GM12878 (cell line): ENCODE results near the gene LIMCH1. TPM values are rescaled to one million over a fixed set of nuclear protein-coding genes. Genes with fewer than 3 reads are reported as not detected.

Experiments
- ATAC-seq: fragments of 200-7000 bp; cut with Tn5 transposase; 3 replicates; pipeline ENCODE4 v1.9.1; 2020; ENCODE audit warnings: mild to moderate bottlenecking, moderate library complexity
- BruUV-seq: library from RNA; stranded (reverse); fragments of 400-500 nt; replicated peaks from 2 replicates; lab custom pipeline; 2021; lab: Mats Ljungman, UMichigan
- CTCF ChIA-PET: fragments of 300-600 bp; sonication (Branson Sonifier 250); formaldehyde crosslinking; extraction: SDS; loops from one replicate; lab custom pipeline; 2021; ENCODE audit warnings: inconsistent platforms; lab: Yijun Ruan, JAX
- POLR2A ChIA-PET: fragments of 350-600 bp; formaldehyde crosslinking; extraction: SDS; loops from one replicate; lab custom pipeline; 2021; ENCODE audit warnings: inconsistent platforms; lab: Charles Lee
- RAD21 ChIA-PET: fragments of 300-600 bp; sonication (Branson Sonifier 250); formaldehyde crosslinking; loops from one replicate; lab custom pipeline; 2023; ENCODE audit warnings: antibody characterized with exemption; ENCODE audit not compliant: unreplicated experiment; lab: Charles Lee
- SMC1A ChIA-PET: fragments of 300-600 bp; sonication (Branson Sonifier 250); formaldehyde crosslinking; loops from one replicate; lab custom pipeline; 2023; ENCODE audit not compliant: unreplicated experiment, uncharacterized antibody; lab: Charles Lee
- DNase-seq: peaks from one replicate; pipeline ENCODE4 v3.0.0-alpha.2; 2011; ENCODE audit warnings: low read depth, low spot score
- FAIRE-seq: peaks from 3 replicates; lab custom pipeline; 2011; peaks lifted over from hg19 to GRCh38; lab: Jason Lieb, UNC
- H2AFZ ChIP-seq: 2 replicates; pipeline ENCODE4 v1.6.0; 2011; ENCODE audit warnings: low read depth, low read length, control low read depth; ENCODE audit not compliant: control insufficient read depth
- H3K27ac ChIP-seq: 2 replicates; pipeline ENCODE4 v1.5.1; 2011; ENCODE audit warnings: control low read depth; ENCODE audit not compliant: control insufficient read depth, insufficient read depth
- H3K27me3 ChIP-seq, 2 experiments: replicated peaks in 1 of 2; 2 replicates each; pipeline versions ENCODE4 v1.6.0 to v1.6.1; 2011; ENCODE audit warnings: low read length in 1 of 2; ENCODE audit not compliant: control insufficient read depth in 2 of 2, insufficient read depth in 2 of 2
- H3K36me3 ChIP-seq, 2 experiments: 2 replicates each; pipeline ENCODE4 v1.5.1; 2011; ENCODE audit warnings: low read length in 1 of 2; ENCODE audit not compliant: control insufficient read depth in 2 of 2, insufficient read depth in 2 of 2
- H3K4me1 ChIP-seq: 2 replicates; pipeline ENCODE4 v1.6.1; 2011; ENCODE audit warnings: mild to moderate bottlenecking, low read length, moderate library complexity, mixed read lengths; ENCODE audit not compliant: control insufficient read depth, insufficient read depth
- H3K4me2 ChIP-seq: 2 replicates; pipeline ENCODE4 v1.6.0; 2011; ENCODE audit warnings: control low read depth; ENCODE audit not compliant: control insufficient read depth, insufficient read depth
- H3K4me3 ChIP-seq: fragments of 200-600 bp; sonication (generic); 2 replicates; pipeline ENCODE4 v1.5.1; 2016
- H3K79me2 ChIP-seq: 2 replicates; pipeline ENCODE4 v1.6.0; 2011; ENCODE audit warnings: low read length; ENCODE audit not compliant: control insufficient read depth, insufficient read depth
- H3K9ac ChIP-seq: 2 replicates; pipeline ENCODE4 v1.8.0; 2011; ENCODE audit warnings: low read length, control low read depth, mixed read lengths; ENCODE audit not compliant: control insufficient read depth, insufficient read depth
- H3K9me3 ChIP-seq: replicated peaks from 3 replicates; pipeline ENCODE4 v1.5.1; 2011; ENCODE audit warnings: mild to moderate bottlenecking, low read length; ENCODE audit not compliant: control insufficient read depth, insufficient read depth
- H4K20me1 ChIP-seq: 2 replicates; pipeline ENCODE4 v1.6.0; 2011; ENCODE audit not compliant: control insufficient read depth, insufficient read depth
- KAT2A ChIP-seq: conservative IDR thresholded peaks from 2 replicates; pipeline ENCODE4 v1.6.1; 2011; ENCODE audit warnings: low read depth, low read length; ENCODE audit not compliant: control insufficient read depth
- MLLT1 ChIP-seq: fragments of 450-650 bp; IDR thresholded peaks from 2 replicates; pipeline ENCODE4 v1.6.1; 2016; ENCODE audit warnings: mild to moderate bottlenecking
- RFX5 ChIP-seq: IDR thresholded peaks from 2 replicates; pipeline ENCODE4 v1.6.1; 2011; ENCODE audit warnings: low read depth, low read length, improper control_type of control experiment
- WGBS: methylation state at CpG from one replicate; pipeline ENCODE4 v1.1.6; 2016; ENCODE audit warnings: low lambda C conversion rate; ENCODE audit not compliant: insufficient replicate concordance, insufficient coverage; ENCODE audit errors: missing lambda C conversion rate; 5-methylcytosine and 5-hydroxymethylcytosine counted together
- in situ Hi-C: fragments of 300-500 bp; cut with MboI; formaldehyde crosslinking; loops from 9 replicates; pipeline ENCODE4 v1.14.3; 2018; ENCODE audit warnings: mixed read lengths
- intact Hi-C: fragments of 100-400 bp; cut with micrococcal nuclease; formaldehyde crosslinking; loops from one replicate; pipeline ENCODE4 v1.14.2; 2022; ENCODE audit not compliant: unreplicated experiment
- polyA plus RNA-seq, 11 experiments: library from polyadenylated mRNA; depleted of rRNA in 4 of 11; unstranded in 6 of 11; stranded (reverse) in 5 of 11; fragments of >200 nt; fragmentation: Nextera tagmentation in 4 of 11; fragmentation: Illumina TruSeq in 1 of 11; extraction: Ambion mirVana in 4 of 11; extraction: Trizol in 1 of 11; gene quantifications; 1 replicate in 1 of 11; 2 replicates in 10 of 11; pipeline versions ENCODE4 v1.2.1 to v1.2.3, GENCODE V29; 2011 to 2016; ENCODE audit warnings: inconsistent platforms in 2 of 11, missing spikeins in 2 of 11, low read depth in 1 of 11
- total RNA-seq, 4 experiments: library from RNA; depleted of rRNA in 3 of 4; stranded (reverse); fragments of >200 nt in 3 of 4; fragmentation: Illumina TruSeq in 1 of 4; extraction: Trizol in 1 of 4; gene quantifications; 2 replicates each; pipeline versions ENCODE4 v1.2.1 to v1.2.3, GENCODE V29; 2013 to 2021
- TF ChIP-seq, protein P1 (sequence below): fragments of 450-650 bp; formaldehyde crosslinking; IDR thresholded peaks from 2 replicates; pipeline ENCODE4 v1.5.0; 2022; ENCODE audit warnings: mild to moderate bottlenecking, missing genetic modification characterization

LIMCH1 gene
- total and polyA plus RNA-seq, 10 of the 15 experiments (the other 5 are each of a cell fraction or from before 2014, with no cell fraction given) = 0.07 to 0.15 TPM; not detected in 8

DNA sequence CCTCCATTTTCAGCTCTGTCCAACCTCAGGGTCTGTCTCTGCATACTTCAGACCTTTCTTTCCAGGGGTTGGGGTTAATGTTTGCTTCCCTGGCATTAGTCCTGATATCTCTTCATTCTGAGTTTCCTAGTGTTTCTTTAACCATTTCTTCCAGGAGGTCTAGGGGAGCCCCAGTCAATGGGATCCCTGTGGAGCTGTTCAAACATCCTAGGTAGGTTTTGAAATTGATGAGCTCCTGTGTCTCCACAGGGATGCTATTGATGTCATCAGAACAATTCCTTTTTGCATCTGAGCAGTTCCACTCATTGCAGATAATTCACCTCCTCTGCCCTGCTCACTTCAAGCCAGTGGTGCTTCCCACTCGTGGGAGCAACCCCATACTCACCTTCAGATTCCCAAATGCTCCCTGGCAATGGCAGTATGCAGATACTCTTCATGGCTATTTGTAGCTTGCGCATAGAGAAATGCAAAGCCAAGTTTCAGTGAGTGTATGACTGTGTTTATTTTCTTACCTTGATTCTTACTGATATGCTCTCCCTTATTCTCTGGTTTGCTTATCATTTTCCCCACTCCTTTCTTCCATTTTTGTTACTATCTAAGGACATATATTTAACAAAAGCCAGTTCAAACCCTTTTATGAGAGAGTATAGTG, 33.7 kb upstream of the LIMCH1 start:
- ATAC-seq = no peak
- SMC1A ChIA-PET = no interaction called here
- Histone ChIP-seq H3K9me3 (no peaks in the 10 kb centered on the region), H3K79me2 (no peaks in the 10 kb centered on the region), H3K27me3 (no peaks in the 10 kb centered on the region), H3K9ac (no peak overlapping the region), H2AFZ (no peak overlapping the region), H3K27ac (no peak overlapping the region), H3K4me1 (no peaks in the 10 kb centered on the region), H3K4me3 (no peak overlapping the region), H4K20me1 (no peaks in the 10 kb centered on the region), H3K36me3 (no peaks in the 10 kb centered on the region), H3K4me2 (no peak overlapping the region)
- RAD21 ChIA-PET = no interaction called here
- WGBS = 48% methylated on average over 2 of the region's 2 CpGs
- no TSS peak for BruUV-seq
- in situ Hi-C loops (no loop called here), intact Hi-C loops (no loop called here)
- TF ChIP-seq RFX5 (no peak), KAT2A (no peak), MLLT1 (no peak)
- TF ChIP-seq, protein P1, sequence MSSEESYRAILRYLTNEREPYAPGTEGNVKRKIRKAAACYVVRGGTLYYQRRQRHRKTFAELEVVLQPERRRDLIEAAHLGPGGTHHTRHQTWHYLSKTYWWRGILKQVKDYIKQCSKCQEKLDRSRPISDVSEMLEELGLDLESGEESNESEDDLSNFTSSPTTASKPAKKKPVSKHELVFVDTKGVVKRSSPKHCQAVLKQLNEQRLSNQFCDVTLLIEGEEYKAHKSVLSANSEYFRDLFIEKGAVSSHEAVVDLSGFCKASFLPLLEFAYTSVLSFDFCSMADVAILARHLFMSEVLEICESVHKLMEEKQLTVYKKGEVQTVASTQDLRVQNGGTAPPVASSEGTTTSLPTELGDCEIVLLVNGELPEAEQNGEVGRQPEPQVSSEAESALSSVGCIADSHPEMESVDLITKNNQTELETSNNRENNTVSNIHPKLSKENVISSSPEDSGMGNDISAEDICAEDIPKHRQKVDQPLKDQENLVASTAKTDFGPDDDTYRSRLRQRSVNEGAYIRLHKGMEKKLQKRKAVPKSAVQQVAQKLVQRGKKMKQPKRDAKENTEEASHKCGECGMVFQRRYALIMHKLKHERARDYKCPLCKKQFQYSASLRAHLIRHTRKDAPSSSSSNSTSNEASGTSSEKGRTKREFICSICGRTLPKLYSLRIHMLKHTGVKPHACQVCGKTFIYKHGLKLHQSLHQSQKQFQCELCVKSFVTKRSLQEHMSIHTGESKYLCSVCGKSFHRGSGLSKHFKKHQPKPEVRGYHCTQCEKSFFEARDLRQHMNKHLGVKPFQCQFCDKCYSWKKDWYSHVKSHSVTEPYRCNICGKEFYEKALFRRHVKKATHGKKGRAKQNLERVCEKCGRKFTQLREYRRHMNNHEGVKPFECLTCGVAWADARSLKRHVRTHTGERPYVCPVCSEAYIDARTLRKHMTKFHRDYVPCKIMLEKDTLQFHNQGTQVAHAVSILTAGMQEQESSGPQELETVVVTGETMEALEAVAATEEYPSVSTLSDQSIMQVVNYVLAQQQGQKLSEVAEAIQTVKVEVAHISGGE (CRISPR knock-in tag) = no peak
- POLR2A ChIA-PET = no interaction called here
- CTCF ChIA-PET = no interaction called here
- FAIRE-seq = no peak
- DNase-seq = no peak
